Measurements from ENCODE around the gene ZNF83. TPM values are rescaled to one million over a fixed set of nuclear protein-coding genes. Genes with fewer than 3 reads are reported as not detected.

The ZNF83 gene
- total RNA-seq, 6 experiments from 2014 or later, result 2.5 to 5.9 (median 3.3) TPM

DNA sequence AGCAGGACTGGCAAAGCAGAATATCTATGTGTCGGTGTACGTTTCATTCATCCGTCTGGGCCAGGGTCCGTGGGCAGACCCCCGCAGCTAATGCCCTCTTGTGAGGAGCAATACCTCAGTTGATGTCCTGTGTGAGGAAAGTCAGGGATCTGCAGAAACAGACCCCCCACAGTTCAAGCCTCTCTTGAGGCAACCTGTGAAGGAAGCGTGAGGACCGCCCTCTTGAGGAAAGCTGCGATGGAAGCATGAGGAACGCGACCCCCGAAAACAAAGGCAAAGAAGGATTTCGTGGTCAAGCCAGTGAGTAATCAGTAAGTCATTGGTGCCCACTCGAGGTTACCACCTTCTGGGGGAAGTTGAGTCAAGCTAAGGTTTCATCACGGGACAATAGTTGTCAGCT, 20.9 kb upstream of the ZNF83 start:
- ATAC-seq, result no peak
- TF ChIP-seq CTCF (IDR thresholded peaks at IDR 0.05) (no peak), POLR2A (IDR thresholded peaks at IDR 0.05) (no peak)
- 47% methylated on average over 6 of the region's 14 CpGs for WGBS (ENCODE audit: insufficient coverage, low coverage, low lambda C conversion rate, missing lambda C conversion rate)

GRCh38 chr19:52658595-52658994, 20.4 kb upstream of the ZNF83 start:
- intact Hi-C loops (cut with DNase I), result no loop called here
- no peak for DNase-seq
- no peaks in the 10 kb centered on the region for H3K36me3 ChIP-seq

More for the DNA sequence above, 20.9 kb upstream of the ZNF83 start:
- no peak overlapping the region for H3K27ac ChIP-seq
- DNase-seq, result no peak
- H3K27me3 ChIP-seq, result no peaks in the 10 kb centered on the region
- intact Hi-C loops (cut with DNase I), result no loop called here
- no peaks in the 10 kb centered on the region for H3K9me3 ChIP-seq
- no peaks in the 10 kb centered on the region for H3K36me3 ChIP-seq
- H3K4me3 ChIP-seq, result no peak overlapping the region
- no peaks in the 10 kb centered on the region for H3K4me1 ChIP-seq

DNA sequence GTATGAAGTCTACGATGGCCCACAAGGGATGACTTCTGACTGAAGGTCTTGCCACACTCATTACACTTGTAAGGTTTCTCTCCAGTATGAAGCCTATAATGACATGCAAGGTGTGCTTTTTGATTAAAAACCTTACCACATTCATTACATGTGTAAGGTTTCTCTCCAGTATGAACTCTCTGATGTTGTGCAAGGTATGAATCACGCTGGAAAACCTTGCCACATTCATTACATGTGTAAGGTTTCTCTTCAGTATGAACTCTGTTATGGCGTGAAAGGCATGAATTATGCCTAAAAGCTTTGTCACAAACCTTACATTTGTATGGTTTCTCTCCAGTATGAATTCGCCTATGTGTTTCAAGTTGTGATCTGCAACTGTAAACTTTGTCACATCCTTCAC, 15.0 kb upstream of the ZNF83 start:
- intact Hi-C loops (cut with DNase I), result no loop called here
- ATAC-seq, result no peak
- DNase-seq, result no peak
- no peaks in the 10 kb centered on the region for H3K27me3 ChIP-seq
- no peaks in the 10 kb centered on the region for H3K4me1 ChIP-seq
- no peaks in the 10 kb centered on the region for H3K9me3 ChIP-seq
- TF ChIP-seq POLR2A (IDR thresholded peaks at IDR 0.05), result no peak
- no peak for TF ChIP-seq CTCF (IDR thresholded peaks at IDR 0.05)
- H3K27ac ChIP-seq, result no peak overlapping the region
- no peaks in the 10 kb centered on the region for H3K36me3 ChIP-seq
- WGBS (ENCODE audit: insufficient coverage, low coverage, low lambda C conversion rate, missing lambda C conversion rate), result 66% methylated on average over 4 of the region's 4 CpGs
- H3K4me3 ChIP-seq, result no peak overlapping the region

More at GRCh38 chr19:52658595-52658994, 20.4 kb upstream of the ZNF83 start:
- Histone ChIP-seq H3K4me3 (no peak overlapping the region), H3K27ac (no peak overlapping the region), H3K4me1 (no peaks in the 10 kb centered on the region), H3K27me3 (no peaks in the 10 kb centered on the region), H3K9me3 (no peaks in the 10 kb centered on the region)
- no peak for ATAC-seq
- no peak for TF ChIP-seq CTCF (IDR thresholded peaks at IDR 0.05)
- TF ChIP-seq POLR2A (IDR thresholded peaks at IDR 0.05), result no peak
- WGBS (ENCODE audit: insufficient coverage, low coverage, low lambda C conversion rate, missing lambda C conversion rate), result 62% methylated on average over 5 of the region's 5 CpGs

GRCh38 chr19:52651956-52652355, 13.8 kb upstream of the ZNF83 start:
- TF ChIP-seq CTCF (IDR thresholded peaks at IDR 0.05) (no peak), POLR2A (IDR thresholded peaks at IDR 0.05) (no peak)
- intact Hi-C loops (cut with DNase I), result no loop called here
- Histone ChIP-seq H3K4me3 (no peak overlapping the region), H3K27me3 (no peaks in the 10 kb centered on the region), H3K36me3 (no peaks in the 10 kb centered on the region), H3K27ac (no peak overlapping the region), H3K9me3 (no peaks in the 10 kb centered on the region), H3K4me1 (no peaks in the 10 kb centered on the region)
- ATAC-seq (no peak), DNase-seq (no peak)
- WGBS (ENCODE audit: insufficient coverage, low coverage, low lambda C conversion rate, missing lambda C conversion rate), result 72% methylated on average over 4 of the region's 5 CpGs

All from right lobe of liver (tissue), 6 donors.